Gastroesophageal sphincter (tissue), 3 donors: ENCODE results near the gene MAP1S.

Experiments
- POLR2A ChIP-seq, 2 donors: fragments of 450-650 bp; IDR thresholded peaks; one replicate each; pipeline ENCODE4 v1.6.1; 2017; ENCODE audit warnings: antibody characterized with exemption in 2 of 2, mild to moderate bottlenecking in 2 of 2, moderate library complexity in 1 of 2
- POLR2AphosphoS5 ChIP-seq: sonication (generic); formaldehyde crosslinking; IDR thresholded peaks from one replicate; pipeline ENCODE4 v1.6.1; 2017; ENCODE audit warnings: antibody characterized with exemption
- TF ChIP-seq, protein P1 (sequence below), 4 experiments: fragments of 200-600 bp in 2 of 4; fragments of 450-650 bp in 2 of 4; sonication (generic) in 1 of 4; IDR thresholded peaks; one replicate each; pipeline ENCODE4 v1.5.1; 2017 to 2019; ENCODE audit warnings: antibody characterized with exemption in 4 of 4, mild to moderate bottlenecking in 2 of 4, moderate library complexity in 2 of 4

DNA sequence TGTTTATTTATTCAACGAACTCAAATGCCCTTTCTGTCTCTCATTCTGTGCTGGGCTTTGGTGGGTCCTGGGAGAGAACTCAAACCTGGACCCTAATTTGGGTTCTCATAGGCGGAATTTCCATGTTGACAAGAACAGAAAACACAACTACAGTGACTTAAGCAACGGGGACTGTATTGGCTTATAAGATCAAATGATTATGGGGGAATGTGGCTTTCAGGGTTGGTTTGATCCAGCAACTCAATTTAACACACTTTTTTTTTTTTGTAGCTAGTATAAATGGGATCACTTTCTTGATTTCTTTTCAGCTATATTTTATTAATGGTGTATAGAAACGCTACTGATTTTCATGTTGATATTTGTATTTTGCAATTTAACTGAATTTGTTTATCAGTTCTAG lies 41.9 kb downstream of the MAP1S start:
- TF ChIP-seq, protein P1, sequence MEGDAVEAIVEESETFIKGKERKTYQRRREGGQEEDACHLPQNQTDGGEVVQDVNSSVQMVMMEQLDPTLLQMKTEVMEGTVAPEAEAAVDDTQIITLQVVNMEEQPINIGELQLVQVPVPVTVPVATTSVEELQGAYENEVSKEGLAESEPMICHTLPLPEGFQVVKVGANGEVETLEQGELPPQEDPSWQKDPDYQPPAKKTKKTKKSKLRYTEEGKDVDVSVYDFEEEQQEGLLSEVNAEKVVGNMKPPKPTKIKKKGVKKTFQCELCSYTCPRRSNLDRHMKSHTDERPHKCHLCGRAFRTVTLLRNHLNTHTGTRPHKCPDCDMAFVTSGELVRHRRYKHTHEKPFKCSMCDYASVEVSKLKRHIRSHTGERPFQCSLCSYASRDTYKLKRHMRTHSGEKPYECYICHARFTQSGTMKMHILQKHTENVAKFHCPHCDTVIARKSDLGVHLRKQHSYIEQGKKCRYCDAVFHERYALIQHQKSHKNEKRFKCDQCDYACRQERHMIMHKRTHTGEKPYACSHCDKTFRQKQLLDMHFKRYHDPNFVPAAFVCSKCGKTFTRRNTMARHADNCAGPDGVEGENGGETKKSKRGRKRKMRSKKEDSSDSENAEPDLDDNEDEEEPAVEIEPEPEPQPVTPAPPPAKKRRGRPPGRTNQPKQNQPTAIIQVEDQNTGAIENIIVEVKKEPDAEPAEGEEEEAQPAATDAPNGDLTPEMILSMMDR (IDR thresholded peaks at IDR 0.05), result no peak
- TF ChIP-seq POLR2AphosphoS5, result no peak
- TF ChIP-seq POLR2A (IDR thresholded peaks at IDR 0.05), result no peak
